ENCODE data around the gene CLDND2.
A peak's percentile ranks its signal among the peaks of the same experiment; 100 is the strongest.

Gene CLDND2

DNA sequence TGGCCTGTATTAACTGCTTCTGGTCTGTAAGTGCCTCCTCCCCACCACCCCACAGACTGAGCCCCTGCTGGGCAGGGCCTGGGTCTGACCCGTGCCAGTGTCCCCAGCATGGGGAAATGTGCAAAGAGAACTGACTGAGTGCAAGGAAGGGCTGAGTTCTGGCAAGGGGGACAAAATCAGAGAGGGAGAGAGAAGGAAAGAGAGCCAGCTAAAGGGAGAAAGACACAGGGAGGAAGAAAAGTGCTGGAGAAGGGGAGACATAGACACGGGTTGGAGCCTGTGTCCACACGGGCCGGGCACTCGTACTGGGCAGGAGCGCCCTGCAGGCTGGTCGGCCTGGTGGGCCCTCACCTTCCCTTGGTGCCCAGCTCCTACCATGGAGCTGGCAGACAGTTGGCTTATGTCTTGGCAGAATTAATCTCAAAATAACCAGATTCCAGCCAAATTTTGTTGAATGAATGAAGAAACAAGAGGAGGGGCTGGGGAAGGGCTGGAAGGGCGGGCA lies 2.4 kb upstream of the CLDND2 start:
- no peak overlapping the region for H3K4me3 ChIP-seq (replicated peaks; ENCODE audit: low read depth, low read length)
- no peak for DNase-seq (ENCODE audit: extremely low read depth, low read depth)
- TF ChIP-seq, protein P1, sequence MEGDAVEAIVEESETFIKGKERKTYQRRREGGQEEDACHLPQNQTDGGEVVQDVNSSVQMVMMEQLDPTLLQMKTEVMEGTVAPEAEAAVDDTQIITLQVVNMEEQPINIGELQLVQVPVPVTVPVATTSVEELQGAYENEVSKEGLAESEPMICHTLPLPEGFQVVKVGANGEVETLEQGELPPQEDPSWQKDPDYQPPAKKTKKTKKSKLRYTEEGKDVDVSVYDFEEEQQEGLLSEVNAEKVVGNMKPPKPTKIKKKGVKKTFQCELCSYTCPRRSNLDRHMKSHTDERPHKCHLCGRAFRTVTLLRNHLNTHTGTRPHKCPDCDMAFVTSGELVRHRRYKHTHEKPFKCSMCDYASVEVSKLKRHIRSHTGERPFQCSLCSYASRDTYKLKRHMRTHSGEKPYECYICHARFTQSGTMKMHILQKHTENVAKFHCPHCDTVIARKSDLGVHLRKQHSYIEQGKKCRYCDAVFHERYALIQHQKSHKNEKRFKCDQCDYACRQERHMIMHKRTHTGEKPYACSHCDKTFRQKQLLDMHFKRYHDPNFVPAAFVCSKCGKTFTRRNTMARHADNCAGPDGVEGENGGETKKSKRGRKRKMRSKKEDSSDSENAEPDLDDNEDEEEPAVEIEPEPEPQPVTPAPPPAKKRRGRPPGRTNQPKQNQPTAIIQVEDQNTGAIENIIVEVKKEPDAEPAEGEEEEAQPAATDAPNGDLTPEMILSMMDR (IDR thresholded peaks at IDR 0.05; ENCODE audit: low read depth, low read length, missing control alignments): no peak

- no peak for DNase-seq (ENCODE audit: extremely low read depth, low read depth)
- H3K4me3 ChIP-seq (replicated peaks; ENCODE audit: low read depth, low read length): no peak overlapping the region
- TF ChIP-seq, protein P1 (IDR thresholded peaks at IDR 0.05; ENCODE audit: low read depth, low read length, missing control alignments): no peak
These were observed 1.4 kb upstream of the CLDND2 start for GRCh38 chr19:51370230-51370629.

DNA sequence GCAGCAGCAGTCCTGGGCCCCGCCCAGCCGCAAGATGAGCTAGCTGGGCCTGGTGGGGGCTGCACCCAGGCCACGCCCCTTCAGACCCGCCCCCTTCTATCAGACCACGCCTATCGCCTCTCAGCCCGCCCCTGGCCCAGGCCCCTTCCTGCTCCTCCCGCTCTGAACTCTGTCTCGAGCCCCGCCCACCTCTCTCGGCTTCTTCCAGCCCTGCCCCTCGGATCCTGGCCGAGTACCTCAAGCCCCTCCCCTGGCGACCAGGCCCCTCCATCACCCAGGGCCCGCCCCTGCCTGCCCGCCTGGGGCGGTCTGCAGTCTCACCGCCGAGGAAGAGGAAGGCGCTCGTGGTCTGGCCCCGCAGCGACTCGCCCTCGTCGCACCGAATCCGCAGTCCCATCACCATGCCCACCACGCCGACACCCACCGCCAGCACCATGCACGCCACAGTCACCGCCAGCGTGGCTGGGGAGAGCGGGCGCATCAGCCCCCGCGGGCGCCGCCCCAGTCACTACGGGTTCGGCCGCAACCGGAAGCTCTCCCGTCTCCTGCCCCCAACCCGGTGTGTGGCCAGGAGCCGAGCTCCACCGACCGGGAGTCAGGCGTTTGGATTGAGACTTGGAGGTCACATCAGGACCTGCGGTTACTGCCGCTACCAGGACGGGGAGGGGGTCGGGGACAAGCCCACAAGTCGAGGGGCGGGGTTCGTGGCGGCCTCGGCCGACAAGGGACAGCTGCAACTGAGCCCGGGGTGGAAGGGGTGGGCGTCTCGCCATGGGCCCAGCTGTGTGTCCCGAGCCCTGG lies 1.0 kb downstream of the CLDND2 start:
- TF ChIP-seq, protein P1 (IDR thresholded peaks at IDR 0.05; ENCODE audit: low read depth, low read length, missing control alignments): no peak
- peak; percentile 93 for DNase-seq (ENCODE audit: extremely low read depth, low read depth)
- peak overlapping the region; percentile 92 for H3K4me3 ChIP-seq (replicated peaks; ENCODE audit: low read depth, low read length)

DNA sequence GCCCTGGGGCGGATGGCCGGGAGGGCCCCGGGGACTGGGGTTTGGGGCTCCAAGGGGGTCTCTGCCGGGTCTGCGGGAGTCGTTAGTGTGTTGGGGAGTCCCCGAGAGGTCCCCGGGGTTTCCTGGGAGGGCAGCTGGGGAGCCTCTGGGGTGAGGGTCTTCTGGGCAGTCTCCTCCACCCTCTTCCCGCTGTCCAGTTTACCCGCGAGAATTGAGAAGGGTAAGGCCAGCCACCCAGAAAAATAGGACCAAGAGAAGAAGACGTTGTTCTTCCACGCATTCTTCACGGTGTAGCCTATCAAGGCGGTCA lies 1.6 kb downstream of the CLDND2 start:
- no peak for DNase-seq (ENCODE audit: extremely low read depth, low read depth)
- H3K4me3 ChIP-seq (replicated peaks; ENCODE audit: low read depth, low read length): peak overlapping the region; percentile 92
- TF ChIP-seq, protein P1 (IDR thresholded peaks at IDR 0.05; ENCODE audit: low read depth, low read length, missing control alignments): no peak

DNA sequence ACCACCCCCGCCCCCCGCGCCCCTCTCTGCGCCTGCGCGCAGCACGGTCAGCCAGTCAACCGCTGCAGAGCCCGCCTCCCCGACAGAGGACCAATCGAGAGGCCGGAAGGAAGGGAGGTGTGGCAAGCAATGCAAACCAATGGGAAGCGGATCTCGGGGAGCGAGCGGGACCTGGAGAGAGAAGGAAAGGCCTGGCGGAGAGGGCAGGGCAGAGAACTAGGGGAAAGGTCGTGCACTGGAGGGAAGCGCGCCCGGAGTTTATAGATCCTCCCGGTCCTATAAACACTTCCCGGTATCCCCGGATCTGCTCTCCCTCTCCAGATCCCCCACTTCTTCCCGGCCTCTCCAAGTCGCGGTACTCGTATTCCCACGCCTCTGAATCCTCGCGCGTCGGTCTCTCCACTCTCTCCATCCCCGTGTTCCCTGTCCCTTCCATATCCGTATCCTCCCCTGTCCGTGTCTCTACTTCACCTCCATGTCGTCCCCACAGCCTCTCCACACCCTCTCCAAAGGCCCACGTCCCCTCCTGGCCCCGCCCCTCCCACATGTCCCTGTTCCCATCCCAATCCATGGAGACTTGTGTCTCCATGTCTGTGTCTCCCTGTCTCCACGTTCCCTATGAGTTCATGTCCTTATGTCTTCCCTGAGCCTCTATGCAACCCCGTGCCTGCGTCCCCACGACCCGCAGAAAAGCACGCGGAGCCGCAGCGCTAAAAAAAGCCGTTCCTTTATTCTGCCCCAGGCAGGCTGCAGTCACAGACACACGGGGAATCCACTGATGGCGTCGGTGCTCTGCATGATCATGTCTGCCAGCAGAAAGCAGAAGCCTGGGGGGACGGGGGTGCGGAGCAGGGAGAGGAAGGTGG lies 2.2 kb downstream of the CLDND2 start:
- TF ChIP-seq, protein P1 (IDR thresholded peaks at IDR 0.05; ENCODE audit: low read depth, low read length, missing control alignments): no peak

DNA sequence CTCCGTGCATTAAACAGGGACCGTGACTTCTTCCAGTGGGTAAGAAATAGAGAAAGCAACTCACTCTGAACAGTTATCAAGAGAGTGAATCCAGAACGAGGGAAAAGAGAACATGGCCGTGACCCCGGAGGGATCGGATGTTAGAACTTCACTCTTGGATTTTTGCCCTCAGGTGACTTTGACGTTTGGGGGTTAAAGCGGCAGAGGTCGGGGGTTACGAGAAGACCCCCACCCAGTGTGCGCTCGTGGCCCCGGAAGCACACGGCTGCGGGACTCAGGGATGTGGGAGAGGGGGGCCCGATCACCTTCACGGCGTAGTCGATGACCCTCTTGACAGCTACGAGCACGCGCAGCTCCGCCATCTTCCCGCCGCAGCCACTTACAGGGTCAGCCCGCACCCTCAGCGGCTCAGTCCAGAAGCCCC lies 2.8 kb downstream of the CLDND2 start, which contains the start of gene ETFB:
Gene ETFB, minus strand, starts transcription at position 424 of the 424 bp plus-strand sequence. Its CDS starts 62 bp downstream, at position 362.
- no peak for DNase-seq (ENCODE audit: extremely low read depth, low read depth)
- TF ChIP-seq, protein P1 (IDR thresholded peaks at IDR 0.05; ENCODE audit: low read depth, low read length, missing control alignments): no peak
- H3K4me3 ChIP-seq (replicated peaks; ENCODE audit: low read depth, low read length): peak within 1 kb of the TSS; percentile 92

More for the DNA sequence above, 2.2 kb downstream of the CLDND2 start:
- peak overlapping the region; percentile 92 for H3K4me3 ChIP-seq (replicated peaks; ENCODE audit: low read depth, low read length)
- peak; percentile 94 for DNase-seq (ENCODE audit: extremely low read depth, low read depth)
